ENCODE data around the gene CLINT1.

GRCh38 chr5:157865781-157866180, 6.8 kb upstream of the CLINT1 start:
- no peak for TF ChIP-seq MAX (IDR thresholded peaks at IDR 0.05)
- TF ChIP-seq RAD21 (IDR thresholded peaks at IDR 0.05; ENCODE audit: low read depth) = no peak
- no peak for TF ChIP-seq POLR2A (IDR thresholded peaks at IDR 0.05; ENCODE audit: borderline replicate concordance, extremely low read depth, insufficient read depth, insufficient read length)
- TF ChIP-seq CTCF (IDR thresholded peaks at IDR 0.05 in 2 of 3, conservative IDR thresholded peaks at IDR 0.05 in 1 of 3; ENCODE audit: borderline replicate concordance in 1 of 3, insufficient read depth in 1 of 3, low read depth in 2 of 3, low read length in 2 of 3) = no peak
- TF ChIP-seq TCF7L2 (IDR thresholded peaks at IDR 0.05; ENCODE audit: borderline replicate concordance, extremely low read depth, insufficient read depth, insufficient read length) = no peak
- TF ChIP-seq CEBPB (IDR thresholded peaks at IDR 0.05; ENCODE audit: low read depth) = no peak
- no peak for TF ChIP-seq SRF (IDR thresholded peaks at IDR 0.05; ENCODE audit: low read depth)

All from HCT116 (cell line).